Spleen (tissue), 11 donors: ENCODE results near the gene DYNLRB1. TPM values are rescaled to one million over a fixed set of nuclear protein-coding genes. Genes with fewer than 3 reads are reported as not detected.
A peak's percentile ranks its signal among the peaks of the same experiment; 100 is the strongest.
"Not testable (repeated sequence)": the region's sequence is repeated elsewhere in the genome, so short reads cannot be mapped to it uniquely, and the experiment has no call there.

Experiments
- DNase-seq: peaks from one replicate; pipeline ENCODE4 v3.0.0-alpha.2; 2020
- H3K27ac ChIP-seq, 8 donors: fragments of 200-600 bp; sonication (generic) in 7 of 8; 1 replicate in 4 of 8; 2 replicates in 4 of 8; pipeline versions ENCODE4 v1.5.0 to v1.8.0; 2016 to 2021; ENCODE audit warnings: inconsistent platforms in 4 of 8, mild to moderate bottlenecking in 4 of 8, moderate library complexity in 1 of 8
- H3K27me3 ChIP-seq, 7 donors: fragments of 200-600 bp; sonication (generic) in 6 of 7; replicated peaks in 1 of 7; 1 replicate in 4 of 7; 2 replicates in 3 of 7; pipeline versions ENCODE4 v1.5.0 to v1.8.0; 2016 to 2021; ENCODE audit warnings: inconsistent platforms in 3 of 7, mild to moderate bottlenecking in 1 of 7
- H3K36me3 ChIP-seq, 6 donors: fragments of 200-600 bp; sonication (generic) in 5 of 6; 1 replicate in 4 of 6; 2 replicates in 2 of 6; pipeline versions ENCODE4 v1.5.0 to v1.8.0; 2016 to 2021; ENCODE audit warnings: inconsistent platforms in 2 of 6
- H3K4me1 ChIP-seq, 6 donors: fragments of 200-600 bp; sonication (generic) in 5 of 6; 1 replicate in 3 of 6; 2 replicates in 3 of 6; pipeline versions ENCODE4 v1.5.0 to v1.8.0; 2016 to 2021; ENCODE audit warnings: inconsistent platforms in 3 of 6
- H3K4me3 ChIP-seq, 8 donors: fragments of 200-600 bp; sonication (generic) in 7 of 8; 1 replicate in 4 of 8; 2 replicates in 4 of 8; pipeline versions ENCODE4 v1.5.0 to v1.8.0; 2016 to 2021; ENCODE audit warnings: inconsistent platforms in 4 of 8, mild to moderate bottlenecking in 4 of 8, moderate library complexity in 2 of 8
- H3K9me3 ChIP-seq, 8 donors: fragments of 200-600 bp; sonication (generic) in 7 of 8; 1 replicate in 4 of 8; 2 replicates in 4 of 8; pipeline versions ENCODE4 v1.5.0 to v1.8.0; 2016 to 2021; ENCODE audit warnings: inconsistent platforms in 4 of 8
- POLR2A ChIP-seq, 3 donors: fragments of 450-650 bp; IDR thresholded peaks; one replicate each; pipeline ENCODE4 v1.5.1; 2017; ENCODE audit warnings: antibody characterized with exemption in 3 of 3, mild to moderate bottlenecking in 1 of 3
- POLR2AphosphoS5 ChIP-seq, 3 donors: sonication (generic); formaldehyde crosslinking; IDR thresholded peaks; one replicate each; pipeline ENCODE4 v1.5.1; 2017; ENCODE audit warnings: antibody characterized with exemption in 3 of 3
- WGBS, 5 donors: extraction: QIAGEN DNeasy Blood & Tissue Kit in 3 of 5; methylation state at CpG; one replicate each; pipeline versions ENCODE4 v1.1.5 to v1.1.7; 2013 to 2018; 5-methylcytosine and 5-hydroxymethylcytosine counted together
- intact Hi-C: fragments of 100-400 bp; cut with DNase I; formaldehyde crosslinking; loops from one replicate; pipeline ENCODE4 v1.15.0; 2023; ENCODE audit warnings: low total_unique reads
- polyA plus RNA-seq, 3 donors: library from polyadenylated mRNA; stranded (reverse); fragments of 200-250 nt; gene quantifications; one replicate each; pipeline ENCODE4 v1.2.1, GENCODE V29; 2013
- total RNA-seq, 7 donors: library from RNA; depleted of rRNA in 3 of 7; stranded (reverse); fragments of >200 nt in 3 of 7; fragmentation: NEBNext Ultra II Directional in 4 of 7; extraction: Animal tissue kit (Norgen Biotek cat#: 25700) in 4 of 7; gene quantifications; one replicate each; pipeline versions ENCODE4 v1.1.0 to v1.2.1, GENCODE V29; 2016 to 2021
- TF ChIP-seq, protein P1 (sequence below), 11 experiments: fragments of 200-600 bp in 7 of 11; fragments of 450-650 bp in 4 of 11; sonication (generic) in 4 of 11; IDR thresholded peaks in 8 of 11; conservative IDR thresholded peaks in 3 of 11; 1 replicate in 7 of 11; 2 replicates in 4 of 11; pipeline versions ENCODE4 v1.4.0 to v1.8.0; 2016 to 2021; ENCODE audit warnings: antibody characterized with exemption in 11 of 11, inconsistent platforms in 4 of 11, mild to moderate bottlenecking in 1 of 11
- donor health status: healthy with polysubstance abuse.
- donor health status: DM: no; HTN: no; CAD: no; lungs with moderate emphysema.
- donor health status: DM: no; HTN: no; CAD: no.
- donor health status: Bipolar disorder and iron deficiency.
- donor health status: healthy.
- donor health status: DM: no; HTN: no; CAD: no.
- donor health status: DM: yes; HTN: yes; CAD: no.

Gene DYNLRB1
- total and polyA plus RNA-seq, 10 donors: 72.0 to 209 (median 152) TPM

DNA sequence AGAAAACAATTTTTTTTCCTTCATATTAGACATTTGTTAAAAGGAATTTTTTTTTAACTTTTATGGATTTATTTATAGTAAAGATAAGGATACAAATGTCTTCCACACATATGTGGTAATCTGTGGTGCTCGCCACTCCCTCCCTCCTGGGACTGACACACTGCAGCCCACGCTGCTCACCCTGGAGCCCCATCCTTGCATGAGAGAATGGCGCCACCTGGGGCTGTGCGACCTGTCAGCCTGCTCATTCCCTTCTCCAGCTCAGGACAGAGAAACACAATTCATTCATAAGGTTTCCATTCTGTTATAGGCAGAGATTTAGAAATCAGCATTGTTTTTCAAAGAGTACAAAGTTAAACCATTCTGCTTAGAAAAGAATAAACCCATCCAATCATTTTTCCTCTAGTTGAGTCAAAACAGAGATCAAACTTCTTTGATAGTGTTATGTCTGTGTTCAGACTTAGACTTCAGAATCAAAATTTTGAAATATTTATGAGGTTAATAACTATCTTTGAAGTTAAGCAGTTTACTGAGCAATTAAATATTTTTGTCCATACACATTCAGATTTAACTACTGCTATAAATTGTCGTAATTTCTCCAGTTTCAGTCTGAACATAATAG lies 42.8 kb upstream of the DYNLRB1 start:
- 74 to 81% (median 78%) methylated on average over 5 of the region's 5 CpGs for WGBS, 5 donors
- Histone ChIP-seq H3K4me1 (peaks cover 0 to 20% (median 12%) of the 10 kb centered on the region in 6 donors), H3K9me3 (no peaks in the 10 kb centered on the region), H3K27ac (no peak overlapping the region), H3K36me3 (peaks cover 0 to 98% (median 40%) of the 10 kb centered on the region in 6 donors), H3K4me3 (no peak overlapping the region), H3K27me3 (no peaks in the 10 kb centered on the region)
- TF ChIP-seq POLR2A (IDR thresholded peaks at IDR 0.05) (no peak), POLR2AphosphoS5 (IDR thresholded peaks at IDR 0.05) (peak in 1 of 3 donors; percentile 12)
- TF ChIP-seq, protein P1, sequence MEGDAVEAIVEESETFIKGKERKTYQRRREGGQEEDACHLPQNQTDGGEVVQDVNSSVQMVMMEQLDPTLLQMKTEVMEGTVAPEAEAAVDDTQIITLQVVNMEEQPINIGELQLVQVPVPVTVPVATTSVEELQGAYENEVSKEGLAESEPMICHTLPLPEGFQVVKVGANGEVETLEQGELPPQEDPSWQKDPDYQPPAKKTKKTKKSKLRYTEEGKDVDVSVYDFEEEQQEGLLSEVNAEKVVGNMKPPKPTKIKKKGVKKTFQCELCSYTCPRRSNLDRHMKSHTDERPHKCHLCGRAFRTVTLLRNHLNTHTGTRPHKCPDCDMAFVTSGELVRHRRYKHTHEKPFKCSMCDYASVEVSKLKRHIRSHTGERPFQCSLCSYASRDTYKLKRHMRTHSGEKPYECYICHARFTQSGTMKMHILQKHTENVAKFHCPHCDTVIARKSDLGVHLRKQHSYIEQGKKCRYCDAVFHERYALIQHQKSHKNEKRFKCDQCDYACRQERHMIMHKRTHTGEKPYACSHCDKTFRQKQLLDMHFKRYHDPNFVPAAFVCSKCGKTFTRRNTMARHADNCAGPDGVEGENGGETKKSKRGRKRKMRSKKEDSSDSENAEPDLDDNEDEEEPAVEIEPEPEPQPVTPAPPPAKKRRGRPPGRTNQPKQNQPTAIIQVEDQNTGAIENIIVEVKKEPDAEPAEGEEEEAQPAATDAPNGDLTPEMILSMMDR (IDR thresholded peaks at IDR 0.05 in 8 of 11, conservative IDR thresholded peaks at IDR 0.05 in 3 of 11): peak in 7 of 11 experiments; percentile 8 to 44 (median 31)
- intact Hi-C loops: loop anchor here (5.0 kb wide), 1 partner anchor 161 kb away; no protein-coding TSS in a partner anchor
- DNase-seq: no peak

DNA sequence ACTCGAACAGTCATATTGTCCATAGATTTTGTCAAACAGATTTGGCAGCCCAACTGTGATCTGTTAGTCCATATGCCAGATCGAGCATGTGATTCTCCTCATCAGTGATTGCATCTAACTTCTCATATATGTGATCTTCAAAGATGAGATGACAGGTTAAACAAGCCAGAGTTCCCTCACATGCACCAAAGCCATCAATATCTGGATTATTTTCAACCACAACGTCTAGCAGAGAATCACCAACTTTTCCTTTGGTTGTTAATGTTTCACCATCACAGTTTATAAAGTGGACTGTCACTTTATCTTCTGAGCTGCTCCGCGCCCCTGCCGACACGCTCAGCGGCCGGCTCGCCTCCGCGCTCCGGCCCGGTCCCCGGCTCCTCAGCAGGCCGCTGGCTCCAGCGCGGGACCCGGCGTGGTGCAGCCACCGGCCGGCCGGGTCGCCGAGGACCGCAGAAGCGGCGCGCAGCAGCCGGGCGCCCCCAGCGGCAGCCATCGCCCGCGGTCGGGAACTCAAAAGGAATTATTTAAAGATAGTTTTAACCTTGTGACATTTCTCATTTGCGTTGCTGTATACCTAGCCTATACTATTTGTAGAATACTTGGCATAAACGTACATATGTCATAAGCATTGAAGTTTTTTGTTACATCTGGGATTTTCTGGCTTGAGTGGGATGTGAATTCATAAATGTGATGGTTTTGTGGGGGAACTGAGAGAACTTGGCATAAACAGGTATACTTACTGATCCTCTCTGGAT lies 40.1 kb upstream of the DYNLRB1 start:
- no peak overlapping the region for H3K27ac ChIP-seq

DNA sequence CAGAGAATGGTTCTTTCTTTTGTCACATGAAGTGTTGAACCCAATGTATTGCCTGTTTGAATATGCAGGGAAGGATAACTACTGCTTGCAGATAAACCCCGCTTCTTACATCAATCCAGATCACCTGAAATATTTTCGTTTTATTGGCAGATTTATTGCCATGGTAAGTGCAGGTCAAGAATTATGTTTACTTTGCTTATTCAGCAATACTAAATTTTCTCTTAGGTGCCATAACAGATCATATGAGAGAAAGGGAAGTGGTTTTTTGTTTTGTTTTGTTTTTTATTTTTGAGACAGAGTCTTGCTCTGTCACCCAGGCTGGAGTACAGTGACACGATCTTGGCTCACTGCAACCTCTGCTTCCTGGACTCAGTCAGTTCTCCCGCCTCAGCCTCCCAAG lies 36.6 kb upstream of the DYNLRB1 start:
- no peak for DNase-seq
- peaks cover 0 to 13% (median 9%) of the 10 kb centered on the region in 6 donors for H3K4me1 ChIP-seq
- no peak overlapping the region for H3K4me3 ChIP-seq
- no peak overlapping the region for H3K27ac ChIP-seq
- 86 to 96% (median 94%) methylated on average over 4 of the region's 4 CpGs for WGBS, 5 donors
- no peaks in the 10 kb centered on the region for H3K27me3 ChIP-seq
- TF ChIP-seq, protein P1 (IDR thresholded peaks at IDR 0.05 in 8 of 11, conservative IDR thresholded peaks at IDR 0.05 in 3 of 11): no peak
- no peak for TF ChIP-seq POLR2AphosphoS5 (IDR thresholded peaks at IDR 0.05)
- TF ChIP-seq POLR2A (IDR thresholded peaks at IDR 0.05): no peak
- peaks cover 5 to 98% (median 54%) of the 10 kb centered on the region in 6 donors for H3K36me3 ChIP-seq
- intact Hi-C loops: no loop called here
- peaks cover 0 to 14% (median 0%) of the 10 kb centered on the region in 8 donors for H3K9me3 ChIP-seq

More for the DNA sequence above, 40.1 kb upstream of the DYNLRB1 start:
- intact Hi-C loops: no loop called here
- DNase-seq: peak; percentile 87
- Histone ChIP-seq H3K4me3 (peak overlapping the region in 1 of 8 donors; percentile 13), H3K9me3 (no peaks in the 10 kb centered on the region), H3K27me3 (no peaks in the 10 kb centered on the region), H3K4me1 (peaks cover 0 to 20% (median 12%) of the 10 kb centered on the region in 6 donors), H3K36me3 (peaks cover 0 to 98% (median 43%) of the 10 kb centered on the region in 6 donors)
- WGBS, 5 donors: 18 to 35% (median 29%) methylated on average over 37 to 38 of the region's 38 CpGs
- TF ChIP-seq, protein P1 (IDR thresholded peaks at IDR 0.05 in 8 of 11, conservative IDR thresholded peaks at IDR 0.05 in 3 of 11): peak in 10 of 11 experiments; percentile 21 to 75 (median 52)
- TF ChIP-seq POLR2AphosphoS5 (IDR thresholded peaks at IDR 0.05) (peak in 2 of 3 donors; percentile 16 to 52), POLR2A (IDR thresholded peaks at IDR 0.05) (no peak)

DNA sequence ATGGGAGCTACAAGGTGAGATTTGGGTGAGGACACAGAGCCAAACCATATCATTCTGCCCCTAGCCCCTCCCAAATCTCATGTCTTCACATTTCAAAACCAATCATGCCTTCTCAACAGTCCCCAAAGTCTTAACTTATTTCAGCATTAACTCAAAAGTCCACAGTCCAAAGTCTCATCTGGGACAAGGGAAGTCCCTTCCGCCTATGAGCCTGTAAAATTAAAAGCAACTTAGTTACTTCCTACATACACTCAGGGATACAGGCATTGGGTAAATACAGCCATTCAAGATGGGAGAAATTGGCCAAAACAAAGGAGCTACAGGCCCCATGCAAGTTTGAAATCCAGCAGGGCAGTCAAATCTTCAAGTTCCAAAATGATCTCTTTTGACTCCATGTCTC lies 34.1 kb upstream of the DYNLRB1 start:
- DNase-seq: not testable (repeated sequence)

DNA sequence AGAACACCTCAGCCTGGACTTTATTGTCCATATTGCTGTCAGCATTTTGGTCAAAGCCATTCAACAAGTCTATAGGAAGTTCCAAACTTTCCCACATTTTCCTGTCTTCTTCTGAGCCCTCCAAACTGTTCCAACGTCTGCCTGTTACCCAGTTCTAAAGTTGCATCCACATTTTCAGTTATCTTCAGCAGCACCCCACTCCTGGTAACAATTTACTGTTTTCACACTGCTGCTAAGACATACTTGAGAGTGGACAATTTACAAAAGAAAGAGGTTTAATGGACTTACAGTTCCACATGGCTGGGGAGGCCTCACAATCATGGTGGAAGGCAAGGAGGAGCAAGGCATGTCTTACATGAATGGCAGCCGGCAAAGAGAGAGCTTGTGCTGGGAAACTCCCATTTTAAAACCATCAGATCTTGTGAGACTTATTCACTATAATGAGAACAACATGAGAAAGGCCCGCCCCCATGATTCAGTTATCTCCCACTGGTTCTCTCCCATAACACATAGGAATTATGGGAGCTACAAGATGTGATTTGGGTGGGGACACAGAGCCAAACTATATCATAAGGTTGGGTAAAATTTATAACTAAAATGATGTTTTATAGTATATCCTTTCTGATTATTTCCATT lies 32.5 kb upstream of the DYNLRB1 start:
- H3K4me3 ChIP-seq, H3K27ac ChIP-seq, DNase-seq, H3K4me1 ChIP-seq, intact Hi-C loops, H3K27me3 ChIP-seq: not testable (repeated sequence)
- Histone ChIP-seq H3K9me3 (peaks cover 0 to 14% (median 0%) of the 10 kb centered on the region in 8 donors), H3K36me3 (peaks cover 5 to 100% (median 68%) of the 10 kb centered on the region in 6 donors)
- WGBS, 5 donors: 95 to 99% (median 95%) methylated on average over 3 of the region's 3 CpGs

More for the DNA sequence above, 34.1 kb upstream of the DYNLRB1 start:
- H3K36me3 ChIP-seq: peaks cover 5 to 100% (median 63%) of the 10 kb centered on the region in 6 donors
- H3K27me3 ChIP-seq, H3K4me1 ChIP-seq, H3K4me3 ChIP-seq, intact Hi-C loops, H3K27ac ChIP-seq: not testable (repeated sequence)
- H3K9me3 ChIP-seq: peaks cover 0 to 14% (median 0%) of the 10 kb centered on the region in 8 donors
- WGBS, 5 donors: 29 to 100% (median 62%) methylated on average over 1 of the region's 1 CpG
